Smooth muscle cell of trachea (primary cell): Measurements from ENCODE around the gene PTCRA. TPM values are rescaled to one million over a fixed set of nuclear protein-coding genes. Genes with fewer than 3 reads are reported as not detected.

ENCODE experiments used
- total RNA-seq: library from RNA; depleted of rRNA; stranded (reverse); fragments of >200 nt; gene quantifications from 2 replicates; pipeline ENCODE4 v1.2.1, GENCODE V29; 2014

Gene PTCRA, protein sequence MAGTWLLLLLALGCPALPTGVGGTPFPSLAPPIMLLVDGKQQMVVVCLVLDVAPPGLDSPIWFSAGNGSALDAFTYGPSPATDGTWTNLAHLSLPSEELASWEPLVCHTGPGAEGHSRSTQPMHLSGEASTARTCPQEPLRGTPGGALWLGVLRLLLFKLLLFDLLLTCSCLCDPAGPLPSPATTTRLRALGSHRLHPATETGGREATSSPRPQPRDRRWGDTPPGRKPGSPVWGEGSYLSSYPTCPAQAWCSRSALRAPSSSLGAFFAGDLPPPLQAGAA
- total RNA-seq, result not detected in 2 replicates

DNA sequence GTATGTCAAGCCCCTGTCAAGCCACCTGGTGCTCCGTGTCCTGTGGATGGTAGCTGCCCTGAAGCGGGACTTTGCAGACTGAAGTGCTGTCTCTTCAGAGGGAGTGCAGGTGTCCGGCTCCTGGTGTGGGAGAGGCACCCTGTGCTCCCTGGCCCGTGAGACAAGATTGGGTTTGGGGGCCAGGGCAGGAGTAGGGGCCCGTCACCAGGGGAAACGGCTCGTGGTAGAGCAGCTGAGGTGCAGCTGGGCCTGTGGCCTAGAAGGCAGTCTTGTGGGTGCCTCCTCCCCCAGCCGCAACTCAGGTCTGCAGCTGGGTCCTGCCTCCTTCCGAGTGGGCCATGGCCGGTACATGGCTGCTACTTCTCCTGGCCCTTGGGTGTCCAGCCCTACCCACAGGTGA, at the start of gene PTCRA:
PTCRA (plus strand) TSS at position 322 of the 400 bp plus-strand sequence; CDS start at position 339, 17 bp downstream.

DNA sequence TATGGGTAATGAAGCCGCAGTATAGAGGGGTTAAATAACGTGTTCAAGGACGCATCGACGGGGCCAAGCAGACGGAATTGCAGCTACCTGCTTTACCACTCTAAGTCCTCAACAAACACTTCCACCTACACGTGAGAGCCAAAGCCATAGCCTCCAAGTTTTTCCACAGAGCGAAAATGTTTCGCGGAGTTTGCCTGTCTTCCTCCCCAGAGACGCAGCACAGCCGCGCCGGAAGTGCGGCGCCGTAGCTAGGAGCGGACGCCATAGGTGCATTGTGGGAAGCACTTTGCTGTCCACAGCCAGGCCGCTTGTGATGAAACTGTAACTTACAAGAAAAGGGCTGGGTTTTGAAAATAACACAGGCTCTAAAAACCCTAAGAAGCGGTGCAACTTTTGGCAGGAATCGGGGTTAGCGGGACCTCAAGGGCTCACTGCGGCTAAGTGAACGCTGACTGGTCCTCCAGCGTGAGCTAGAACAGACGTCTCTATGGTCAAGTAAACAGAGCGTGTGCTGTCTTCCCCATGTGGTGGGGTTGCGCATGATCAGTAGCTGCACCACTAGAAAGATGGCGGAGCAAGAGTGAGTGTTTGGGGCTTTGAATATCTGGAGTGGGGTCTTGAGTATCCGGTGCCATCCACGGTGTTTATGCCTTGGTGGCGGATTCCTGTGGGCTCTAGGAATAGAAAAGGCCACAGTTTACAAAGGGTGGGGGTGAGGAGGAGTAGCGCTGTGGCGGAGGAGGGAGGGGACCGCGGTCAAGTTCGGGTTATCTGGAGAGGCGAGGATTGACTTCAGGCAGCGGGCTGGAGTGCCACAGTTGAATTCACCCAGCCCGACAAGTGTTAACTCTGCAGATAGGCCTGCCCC, 36.2 kb upstream of the PTCRA start, which contains the start of gene RPL7L1:
RPL7L1 (plus strand) TSS at position 245 of the 868 bp plus-strand sequence; CDS start at position 540, 295 bp downstream.

DNA sequence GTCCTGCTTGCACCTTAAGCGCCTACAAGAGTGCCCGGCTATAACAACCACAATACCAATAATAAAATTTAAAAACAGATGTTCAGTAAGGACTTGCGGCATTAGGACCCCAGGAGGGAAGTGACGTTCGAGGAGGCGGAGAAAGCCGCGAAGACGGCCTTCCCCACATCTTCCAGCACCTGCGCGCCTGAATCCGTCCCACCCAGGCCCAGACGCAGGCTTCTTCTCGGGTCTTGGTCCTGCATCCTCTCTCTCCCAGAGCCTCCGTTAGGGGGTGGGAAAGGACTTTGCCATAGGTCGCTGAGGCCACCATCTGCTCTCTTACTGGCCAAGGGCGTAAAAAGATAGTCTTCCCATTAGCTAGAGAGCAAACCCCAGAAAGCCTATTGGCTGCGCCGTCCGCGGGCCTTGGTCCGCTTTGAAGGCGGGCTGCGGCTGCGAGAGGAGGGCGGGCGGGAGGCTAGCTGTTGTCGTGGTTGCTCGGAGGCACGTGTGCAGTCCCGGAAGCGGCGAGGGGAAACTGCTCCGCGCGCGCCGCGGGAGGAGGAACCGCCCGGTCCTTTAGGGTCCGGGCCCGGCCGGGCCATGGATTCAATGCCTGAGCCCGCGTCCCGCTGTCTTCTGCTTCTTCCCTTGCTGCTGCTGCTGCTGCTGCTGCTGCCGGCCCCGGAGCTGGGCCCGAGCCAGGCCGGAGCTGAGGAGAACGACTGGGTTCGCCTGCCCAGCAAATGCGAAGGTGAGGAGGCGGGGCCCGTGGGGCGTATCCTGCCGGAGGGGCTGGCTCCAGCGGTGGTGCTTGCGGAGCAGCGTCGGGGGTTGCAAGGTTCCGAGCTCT, 13.3 kb downstream of the PTCRA start, which contains the start of gene CNPY3:
CNPY3 (plus strand) TSS at position 495 of the 835 bp plus-strand sequence; CDS start at position 586, 91 bp downstream.

DNA sequence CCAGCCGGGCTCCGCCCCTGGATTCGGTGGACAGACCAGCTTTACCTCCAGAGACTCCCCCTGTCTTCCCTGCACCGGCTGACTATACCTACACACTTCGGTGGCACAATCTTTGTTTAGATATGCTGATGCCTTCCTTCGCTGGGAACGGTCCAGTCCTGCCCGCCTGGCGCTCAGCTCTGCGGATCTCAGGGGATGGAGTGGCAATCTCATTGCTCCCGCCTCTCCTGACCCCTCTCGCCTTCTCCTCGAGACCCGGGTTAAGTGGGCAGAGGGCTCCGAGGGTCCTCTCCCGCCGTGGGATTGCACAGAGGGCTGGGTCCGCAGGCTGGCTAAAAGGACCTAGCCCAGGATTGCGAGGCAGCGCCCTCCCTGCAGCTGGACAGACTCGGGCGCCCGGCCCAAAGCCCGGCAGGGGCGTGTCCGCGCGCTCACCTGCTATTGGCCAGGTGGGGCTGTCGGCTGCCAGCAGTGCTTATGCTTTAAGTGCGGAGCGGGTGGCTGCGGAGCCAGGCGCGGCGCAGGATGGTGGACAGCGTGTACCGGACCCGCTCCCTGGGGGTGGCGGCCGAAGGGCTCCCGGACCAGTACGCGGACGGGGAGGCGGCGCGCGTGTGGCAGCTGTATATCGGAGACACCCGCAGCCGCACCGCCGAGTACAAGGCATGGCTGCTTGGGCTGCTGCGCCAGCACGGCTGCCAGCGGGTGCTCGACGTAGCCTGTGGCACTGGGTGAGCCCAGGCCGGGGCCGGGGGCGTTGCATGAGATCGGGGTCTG, 44.6 kb downstream of the PTCRA start, which contains the start of gene GNMT:
GNMT (plus strand) TSS at position 512 of the 777 bp plus-strand sequence; CDS start at position 526, 14 bp downstream.

Other genes starting within 250 kb of the PTCRA start
- gene PRPH2, start 193.5 kb upstream of the PTCRA start, total RNA-seq, result 4.2 and 6.5 TPM in 2 replicates
- gene TBCC, start 169.9 kb upstream of the PTCRA start, total RNA-seq, result 46.6 and 52.5 TPM in 2 replicates
- 6.3 and 6.8 TPM in 2 replicates for gene BICRAL, start 134.0 kb upstream of the PTCRA start, total RNA-seq
- gene RPL7L1, start 36.4 kb upstream of the PTCRA start, total RNA-seq, result 122 and 143 TPM in 2 replicates
- gene CNPY3, start 13.4 kb downstream of the PTCRA start, total RNA-seq, result 24.6 and 44.2 TPM in 2 replicates
- 0.15 and 0.17 TPM in 2 replicates for gene GNMT, start 44.7 kb downstream of the PTCRA start, total RNA-seq
- gene PEX6, start 63.1 kb downstream of the PTCRA start, total RNA-seq, result 48.4 and 92.5 TPM in 2 replicates
- 43.1 and 52.3 TPM in 2 replicates for gene PPP2R5D, start 68.5 kb downstream of the PTCRA start, total RNA-seq
- gene MEA1, start 97.9 kb downstream of the PTCRA start, total RNA-seq, result 43.7 and 86.0 TPM in 2 replicates
- gene KLHDC3, start 98.2 kb downstream of the PTCRA start, total RNA-seq, result 64.0 and 64.1 TPM in 2 replicates
- gene RRP36, start 105.6 kb downstream of the PTCRA start, total RNA-seq, result 70.5 and 107 TPM in 2 replicates
- gene CUL7, start 137.8 kb downstream of the PTCRA start, total RNA-seq, result 56.6 and 77.9 TPM in 2 replicates
- gene MRPL2, start 143.4 kb downstream of the PTCRA start, total RNA-seq, result 11.6 and 12.2 TPM in 2 replicates
- gene KLC4, start 143.6 kb downstream of the PTCRA start, total RNA-seq, result 12.7 and 21.8 TPM in 2 replicates
- gene PTK7, start 160.3 kb downstream of the PTCRA start, total RNA-seq, result 71.3 and 213 TPM in 2 replicates